ENCODE data around the gene MYH10. TPM values are rescaled to one million over a fixed set of nuclear protein-coding genes. Genes with fewer than 3 reads are reported as not detected.

MYH10 gene
- total RNA-seq, 4 donors from 2014 or later, result 29.3 to 50.0 (median 35.4) TPM

GRCh38 chr17:8484465-8484864 is 146.1 kb downstream of the MYH10 start:
- peaks cover 0 to 75% (median 0%) of the 10 kb centered on the region in 3 donors for H3K36me3 ChIP-seq
- WGBS, 2 donors, result 98 to 100% methylated on average over 1 of the region's 1 CpG
- peaks cover 0 to 10% (median 0%) of the 10 kb centered on the region in 4 donors for H3K9me3 ChIP-seq
- H3K27me3 ChIP-seq, result no peaks in the 10 kb centered on the region
- TF ChIP-seq, protein P1, sequence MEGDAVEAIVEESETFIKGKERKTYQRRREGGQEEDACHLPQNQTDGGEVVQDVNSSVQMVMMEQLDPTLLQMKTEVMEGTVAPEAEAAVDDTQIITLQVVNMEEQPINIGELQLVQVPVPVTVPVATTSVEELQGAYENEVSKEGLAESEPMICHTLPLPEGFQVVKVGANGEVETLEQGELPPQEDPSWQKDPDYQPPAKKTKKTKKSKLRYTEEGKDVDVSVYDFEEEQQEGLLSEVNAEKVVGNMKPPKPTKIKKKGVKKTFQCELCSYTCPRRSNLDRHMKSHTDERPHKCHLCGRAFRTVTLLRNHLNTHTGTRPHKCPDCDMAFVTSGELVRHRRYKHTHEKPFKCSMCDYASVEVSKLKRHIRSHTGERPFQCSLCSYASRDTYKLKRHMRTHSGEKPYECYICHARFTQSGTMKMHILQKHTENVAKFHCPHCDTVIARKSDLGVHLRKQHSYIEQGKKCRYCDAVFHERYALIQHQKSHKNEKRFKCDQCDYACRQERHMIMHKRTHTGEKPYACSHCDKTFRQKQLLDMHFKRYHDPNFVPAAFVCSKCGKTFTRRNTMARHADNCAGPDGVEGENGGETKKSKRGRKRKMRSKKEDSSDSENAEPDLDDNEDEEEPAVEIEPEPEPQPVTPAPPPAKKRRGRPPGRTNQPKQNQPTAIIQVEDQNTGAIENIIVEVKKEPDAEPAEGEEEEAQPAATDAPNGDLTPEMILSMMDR (IDR thresholded peaks at IDR 0.05), result no peak
- TF ChIP-seq EP300 (IDR thresholded peaks at IDR 0.05) (no peak), POLR2A (IDR thresholded peaks at IDR 0.05) (no peak)
- H3K27ac ChIP-seq, result no peak overlapping the region
- H3K4me3 ChIP-seq, result no peak overlapping the region
- DNase-seq (ENCODE audit: low spot score in 2 of 2), result no peak
- peaks cover 0 to 40% (median 16%) of the 10 kb centered on the region in 4 donors for H3K4me1 ChIP-seq

- WGBS, 2 donors, result 64 to 68% methylated on average over 5 of the region's 5 CpGs
- Histone ChIP-seq H3K4me3 (no peak overlapping the region), H3K36me3 (peaks cover 0 to 65% (median 0%) of the 10 kb centered on the region in 3 donors), H3K27me3 (no peaks in the 10 kb centered on the region), H3K27ac (peak overlapping the region in 3 of 4 donors; percentile 1 to 88 (median 61)), H3K9me3 (peaks cover 0 to 10% (median 0%) of the 10 kb centered on the region in 4 donors), H3K4me1 (peaks cover 0 to 57% (median 21%) of the 10 kb centered on the region in 4 donors)
- DNase-seq (ENCODE audit: low spot score in 2 of 2), result no peak
- TF ChIP-seq EP300 (IDR thresholded peaks at IDR 0.05) (no peak), POLR2A (IDR thresholded peaks at IDR 0.05) (no peak)
- TF ChIP-seq, protein P1 (IDR thresholded peaks at IDR 0.05), result no peak
These were observed 148.0 kb downstream of the MYH10 start for GRCh38 chr17:8482546-8482945.

GRCh38 chr17:8481703-8482102 is 148.8 kb downstream of the MYH10 start:
- 92% methylated on average over 5 of the region's 5 CpGs for whole genome bisulfite sequencing, 2 donors
- Histone ChIP-seq H3K4me1 (peaks cover 0 to 61% (median 21%) of the 10 kb centered on the region in 4 donors), H3K27me3 (no peaks in the 10 kb centered on the region), H3K36me3 (peaks cover 0 to 65% (median 0%) of the 10 kb centered on the region in 3 donors), H3K27ac (peak overlapping the region in 2 of 4 donors; percentile 61 to 88), H3K4me3 (no peak overlapping the region), H3K9me3 (peaks cover 0 to 10% (median 0%) of the 10 kb centered on the region in 4 donors)
- DNase-seq (ENCODE audit: low spot score in 2 of 2), result no peak
- TF ChIP-seq, protein P1 (IDR thresholded peaks at IDR 0.05), result no peak
- TF ChIP-seq POLR2A (IDR thresholded peaks at IDR 0.05) (no peak), EP300 (IDR thresholded peaks at IDR 0.05) (no peak)

GRCh38 chr17:8481089-8481488 is 149.4 kb downstream of the MYH10 start:
- no peak for DNase-seq (ENCODE audit: low spot score in 2 of 2)
- Histone ChIP-seq H3K9me3 (peaks cover 0 to 10% (median 0%) of the 10 kb centered on the region in 4 donors), H3K4me1 (peaks cover 0 to 61% (median 21%) of the 10 kb centered on the region in 4 donors), H3K27me3 (no peaks in the 10 kb centered on the region), H3K27ac (peak overlapping the region in 2 of 4 donors; percentile 88 to 92), H3K36me3 (peaks cover 0 to 68% (median 0%) of the 10 kb centered on the region in 3 donors), H3K4me3 (no peak overlapping the region)
- WGBS, 2 donors, result 92 to 95% methylated on average over 13 to 21 of the region's 22 CpGs
- TF ChIP-seq POLR2A (IDR thresholded peaks at IDR 0.05) (no peak), EP300 (IDR thresholded peaks at IDR 0.05) (no peak)
- TF ChIP-seq, protein P1 (IDR thresholded peaks at IDR 0.05), result no peak
